GM06990 (cell line): ENCODE data around the gene RSU1.

Experiments used
- DNase-seq: peaks from one replicate; pipeline ENCODE4 v3.0.0-alpha.2; 2011; ENCODE audit not compliant: insufficient read length; ENCODE audit errors: extremely low read depth
- H3K27me3 ChIP-seq: replicated peaks from 2 replicates; pipeline ENCODE4 v1.6.0; 2011; ENCODE audit warnings: low read length; ENCODE audit not compliant: control insufficient read depth, insufficient read depth
- H3K36me3 ChIP-seq: 2 replicates; pipeline ENCODE4 v1.5.1; 2011; ENCODE audit warnings: low read length; ENCODE audit not compliant: control insufficient read depth, insufficient read depth
- H3K4me3 ChIP-seq: replicated peaks from 2 replicates; pipeline ENCODE4 v1.5.1; 2011; ENCODE audit warnings: low read depth, mild to moderate bottlenecking, control low read depth, low read length
- CTCF ChIP-seq: IDR thresholded peaks from 2 replicates; pipeline ENCODE4 v1.5.1; 2011; ENCODE audit warnings: low read length, control low read depth, mild to moderate bottlenecking, inconsistent platforms; ENCODE audit not compliant: insufficient read depth, poor library complexity, severe bottlenecking

RSU1 gene

GRCh38 chr10:16583382-16583781, 233.8 kb downstream of the RSU1 start:
- no peak overlapping the region for H3K4me3 ChIP-seq
- H3K27me3 ChIP-seq, result no peaks in the 10 kb centered on the region
- no peak for TF ChIP-seq CTCF
- no peaks in the 10 kb centered on the region for H3K36me3 ChIP-seq
- DNase-seq, result no peak

GRCh38 chr10:16581202-16581601, 236.0 kb downstream of the RSU1 start:
- TF ChIP-seq CTCF, result no peak
- no peaks in the 10 kb centered on the region for H3K36me3 ChIP-seq
- H3K27me3 ChIP-seq, result no peaks in the 10 kb centered on the region
- no peak for DNase-seq
- H3K4me3 ChIP-seq, result no peak overlapping the region

GRCh38 chr10:16570731-16571130, 246.5 kb downstream of the RSU1 start:
- no peaks in the 10 kb centered on the region for H3K36me3 ChIP-seq
- no peaks in the 10 kb centered on the region for H3K27me3 ChIP-seq
- DNase-seq, result peak; percentile 57
- 0 out of 2 replicates have a peak overlapping the region, but pooled peaks have one; percentile 6 for H3K4me3 ChIP-seq
- no peak for TF ChIP-seq CTCF

GRCh38 chr10:16566202-16566805, 250.9 kb downstream of the RSU1 start:
- H3K27me3 ChIP-seq, result no peaks in the 10 kb centered on the region
- no peak overlapping the region for H3K4me3 ChIP-seq
- DNase-seq, result no peak
- TF ChIP-seq CTCF, result no peak
- H3K36me3 ChIP-seq, result no peaks in the 10 kb centered on the region

- no peaks in the 10 kb centered on the region for H3K27me3 ChIP-seq
- no peaks in the 10 kb centered on the region for H3K36me3 ChIP-seq
- no peak for DNase-seq
- no peak overlapping the region for H3K4me3 ChIP-seq
- no peak for TF ChIP-seq CTCF
Measured at GRCh38 chr10:16565604-16566003, 251.6 kb downstream of the RSU1 start.

- no peak for TF ChIP-seq CTCF
- no peak for DNase-seq
- Histone ChIP-seq H3K4me3 (no peak overlapping the region), H3K36me3 (no peaks in the 10 kb centered on the region), H3K27me3 (no peaks in the 10 kb centered on the region)
Measured at GRCh38 chr10:16562891-16563290, 254.3 kb downstream of the RSU1 start.
